Measurements from ENCODE around the gene TBC1D3B.
"Not testable (repeated sequence)": the region's sequence is repeated elsewhere in the genome, so short reads cannot be mapped to it uniquely, and the experiment has no call there.

The TBC1D3B gene

DNA sequence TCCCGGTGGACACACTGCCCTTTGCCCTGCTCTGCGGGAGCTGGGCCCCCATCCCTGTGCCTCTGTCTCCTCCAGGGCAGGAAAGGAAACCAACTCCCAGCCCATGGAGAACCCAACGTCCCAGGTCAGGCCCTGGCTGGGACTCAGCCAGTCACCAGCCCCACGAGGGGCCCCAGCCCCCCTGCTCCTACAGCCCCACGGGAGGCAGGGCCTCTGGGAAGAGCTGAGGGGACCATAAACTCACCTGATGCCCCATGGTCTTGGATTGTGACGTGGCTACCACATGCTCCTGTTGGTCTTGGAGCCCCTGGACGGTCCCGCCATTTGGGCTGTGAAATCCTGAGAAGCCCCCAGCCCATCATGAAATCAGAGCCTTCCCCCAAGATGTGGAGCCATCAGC is 7.6 kb downstream of the TBC1D3B start:
- not testable (repeated sequence) for DNase-seq

GRCh38 chr17:36153895-36154610 is 22.4 kb downstream of the TBC1D3B start:
- DNase-seq: no peak

DNA sequence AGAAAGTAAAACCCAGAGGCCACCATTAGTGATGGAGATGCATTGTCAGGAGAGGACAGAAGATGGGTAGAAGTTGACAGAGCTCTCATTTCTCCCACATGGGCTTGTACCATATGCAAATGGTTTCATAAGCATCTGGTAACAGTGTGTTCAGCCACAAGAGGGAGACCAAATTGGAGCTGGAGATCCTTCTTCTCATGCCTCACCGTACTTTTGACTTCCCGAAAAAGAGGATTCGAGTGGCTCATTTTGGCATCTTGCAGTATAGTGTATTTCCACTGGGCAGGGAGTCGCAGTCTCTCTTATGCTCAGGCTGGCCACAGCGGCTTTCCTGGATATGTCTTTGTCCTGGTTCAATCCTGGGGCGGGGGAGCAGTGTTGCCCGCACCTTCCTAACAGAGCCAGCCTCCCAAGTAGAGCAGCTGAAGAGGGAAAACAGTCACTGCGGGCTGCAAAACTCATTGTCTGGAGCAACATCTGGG is 23.8 kb downstream of the TBC1D3B start:
- DNase-seq: no peak

GRCh38 chr17:36151891-36152638 is 24.4 kb downstream of the TBC1D3B start:
- DNase-seq: no peak

DNA sequence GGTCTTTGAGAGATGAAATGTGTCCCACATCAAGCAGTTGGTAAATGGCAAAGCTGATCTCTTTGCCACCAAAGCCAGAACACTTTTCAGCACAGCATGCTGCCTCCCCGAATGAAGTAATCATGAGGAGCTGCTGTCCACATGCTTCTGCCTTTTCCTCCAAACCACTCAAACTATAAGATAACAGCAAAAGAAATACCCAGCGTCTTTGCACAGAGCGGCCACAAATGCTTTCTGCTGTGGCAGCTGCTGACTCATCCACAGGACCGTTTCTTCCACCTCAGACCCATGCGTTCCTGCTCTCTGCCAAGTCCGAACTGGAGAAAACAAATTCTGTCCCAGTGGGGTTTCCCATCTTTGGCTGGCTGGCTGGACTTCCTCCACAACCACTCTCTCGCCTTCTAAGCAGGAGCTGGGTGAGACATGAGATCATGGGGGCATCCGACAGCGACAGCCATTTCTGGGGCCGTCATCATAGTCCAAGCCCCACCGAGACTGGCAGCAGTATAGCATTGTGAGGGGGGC is 27.1 kb downstream of the TBC1D3B start:
- DNase-seq: no peak

GRCh38 chr17:36148559-36149295 is 27.7 kb downstream of the TBC1D3B start:
- peak; percentile 42 for DNase-seq

DNA sequence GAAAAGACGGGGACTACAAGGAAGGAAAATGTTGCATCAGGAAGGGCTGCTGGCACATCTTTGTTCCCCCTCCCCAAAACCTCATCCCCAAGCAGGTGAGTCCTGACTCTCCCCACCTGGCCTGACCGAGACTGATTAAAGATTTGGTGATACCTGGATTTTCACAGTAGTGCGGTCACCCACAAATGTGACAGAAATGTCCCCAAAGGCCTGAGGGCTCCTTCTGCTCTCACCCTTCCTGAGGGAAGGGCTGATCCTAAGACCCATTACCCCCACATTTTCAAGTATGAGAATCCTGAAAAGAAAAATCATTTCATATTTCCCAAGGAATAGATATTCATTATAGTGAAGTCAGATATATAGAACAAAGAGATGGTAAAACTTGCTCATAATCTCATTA is 28.8 kb downstream of the TBC1D3B start:
- DNase-seq: no peak

- DNase-seq: no peak
These were observed 31.3 kb downstream of the TBC1D3B start for GRCh38 chr17:36144981-36145729.

DNA sequence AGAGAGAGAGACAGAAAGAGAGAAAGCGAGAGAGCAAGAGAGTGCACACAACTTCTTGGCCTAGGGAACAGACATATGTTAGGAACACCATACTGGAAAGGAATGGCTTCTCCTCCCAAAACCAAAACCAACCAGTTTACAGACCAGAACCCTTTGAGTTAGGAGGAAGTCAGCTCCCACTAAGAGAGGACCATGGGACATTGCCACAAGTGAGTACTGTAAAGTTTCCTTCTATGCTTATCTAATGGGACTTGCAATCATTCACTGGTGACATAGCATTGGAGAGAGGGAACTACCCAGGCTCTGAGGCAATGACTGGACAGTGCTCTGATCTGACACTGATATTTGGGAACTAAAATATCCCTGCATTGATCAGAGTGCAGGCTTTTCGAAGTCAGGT is 32.4 kb downstream of the TBC1D3B start:
- DNase-seq: no peak

- DNase-seq: no peak
These were observed 33.6 kb downstream of the TBC1D3B start for GRCh38 chr17:36142806-36143205.

DNA sequence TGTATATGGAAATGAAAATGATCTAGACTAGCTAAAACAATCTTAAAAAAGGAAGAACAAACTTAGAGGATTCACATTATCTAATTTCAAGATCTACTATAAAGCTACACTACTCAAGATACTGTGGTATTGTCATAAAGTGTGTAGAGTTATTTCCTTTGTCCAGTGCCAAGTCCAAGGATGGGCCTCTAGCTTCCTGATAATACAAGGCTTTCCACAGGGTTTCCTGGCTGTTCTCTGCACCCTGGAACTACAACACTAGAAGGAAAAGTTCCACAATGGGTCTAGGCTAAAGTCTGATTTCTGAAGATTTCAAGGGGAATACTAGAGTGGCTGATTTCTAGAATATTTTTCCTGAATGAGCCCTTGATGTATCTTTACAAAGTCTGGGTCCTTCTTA is 34.2 kb downstream of the TBC1D3B start:
- no peak for DNase-seq

- no peak for DNase-seq
These were observed 40.0 kb downstream of the TBC1D3B start for GRCh38 chr17:36136439-36136838.

DNA sequence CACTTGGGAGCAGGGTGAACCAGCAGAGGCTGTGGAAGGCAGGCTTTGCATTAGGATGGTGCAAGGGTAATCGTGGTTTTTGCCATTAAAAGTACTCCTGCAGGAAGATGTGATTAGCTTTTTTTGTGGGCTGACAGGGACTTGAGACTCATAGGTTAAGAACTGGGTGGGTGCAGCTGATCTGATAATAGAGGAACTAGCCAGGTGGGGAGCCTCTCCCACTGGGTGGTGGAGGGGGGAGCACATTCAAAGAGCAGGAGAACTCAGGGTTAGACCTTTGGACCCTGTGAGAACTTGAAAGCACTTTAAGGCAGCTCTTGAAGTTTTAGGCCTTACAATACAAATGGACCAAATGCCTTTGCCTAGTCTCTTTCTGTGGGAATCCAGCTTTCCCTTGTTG is 40.4 kb downstream of the TBC1D3B start:
- DNase-seq: no peak

- DNase-seq: no peak
These were observed 41.0 kb downstream of the TBC1D3B start for GRCh38 chr17:36135465-36135864.

- no peak for DNase-seq
These were observed 42.7 kb downstream of the TBC1D3B start for GRCh38 chr17:36133602-36134236.

DNA sequence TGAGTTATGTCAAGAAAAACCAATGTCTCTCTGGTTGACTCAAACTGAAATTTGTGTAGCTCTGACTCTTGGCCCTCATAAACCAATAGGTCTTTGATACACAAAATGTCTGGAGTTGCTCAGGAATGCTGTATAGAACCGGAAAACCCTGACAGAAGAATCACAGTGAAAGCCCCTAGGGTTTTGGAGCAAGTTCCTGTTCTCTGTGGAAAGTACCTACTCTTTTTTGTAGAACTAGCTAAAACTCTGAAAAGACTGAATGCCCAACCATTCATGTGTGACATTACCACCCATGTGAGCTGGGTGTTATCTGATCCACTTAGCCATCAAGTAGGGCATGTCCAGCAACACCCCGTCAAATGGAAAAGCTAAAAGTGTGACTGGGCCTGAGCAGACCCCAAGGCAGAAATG is 44.0 kb downstream of the TBC1D3B start:
- no peak for DNase-seq

GRCh38 chr17:36131931-36132330 is 44.5 kb downstream of the TBC1D3B start:
- no peak for DNase-seq

GRCh38 chr17:36131421-36131820 is 45.0 kb downstream of the TBC1D3B start:
- DNase-seq: no peak

DNA sequence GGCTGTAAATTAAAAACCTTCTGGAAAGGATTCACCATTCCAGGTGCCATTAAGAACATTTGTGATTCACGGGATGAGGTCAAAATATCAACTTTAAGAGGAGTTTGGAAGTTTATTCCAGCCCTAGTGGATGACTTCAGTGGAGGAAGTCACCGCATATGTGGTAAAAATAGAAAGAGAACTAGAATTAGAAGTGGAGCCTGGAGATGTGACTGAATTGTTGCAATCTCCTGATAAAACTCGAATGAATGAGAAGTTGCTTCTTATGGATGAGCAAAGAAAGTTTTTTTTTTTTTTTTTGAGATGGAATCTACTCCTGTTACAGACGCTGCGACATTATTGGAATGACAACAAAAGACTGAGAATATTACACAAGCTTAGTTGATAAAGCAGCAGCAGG is 46.1 kb downstream of the TBC1D3B start:
- no peak for DNase-seq

- DNase-seq: no peak
These were observed 46.8 kb downstream of the TBC1D3B start for GRCh38 chr17:36129616-36130015.

GRCh38 chr17:36128411-36128978 is 47.9 kb downstream of the TBC1D3B start:
- DNase-seq: no peak

GRCh38 chr17:36127911-36128310 is 48.5 kb downstream of the TBC1D3B start:
- no peak for DNase-seq

All from T-helper 9 cell (primary cell).